Peyer's patch (tissue), 4 donors: ENCODE data around the gene SORCS1. TPM values are rescaled to one million over a fixed set of nuclear protein-coding genes. Genes with fewer than 3 reads are reported as not detected.

Source experiments
- DNase-seq, 3 donors: peaks; one replicate each; pipeline ENCODE4 v3.0.0-alpha.2; 2017 to 2019
- H3K27ac ChIP-seq, 4 donors: fragments of 200-600 bp; sonication (generic); one replicate each; pipeline ENCODE4 v1.5.1; 2016 to 2019
- H3K27me3 ChIP-seq, 2 donors: fragments of 200-600 bp; sonication (generic); one replicate each; pipeline ENCODE4 v1.5.1; 2019
- H3K36me3 ChIP-seq, 3 donors: fragments of 200-600 bp; sonication (generic); one replicate each; pipeline ENCODE4 v1.5.1; 2016 to 2019
- H3K4me1 ChIP-seq, 4 donors: fragments of 200-600 bp; sonication (generic); one replicate each; pipeline ENCODE4 v1.5.1; 2016 to 2019
- H3K4me3 ChIP-seq, 4 donors: fragments of 200-600 bp; sonication (generic); 1 replicate in 3 of 4; 2 replicates in 1 of 4; pipeline ENCODE4 v1.5.1; 2016 to 2019; ENCODE audit warnings: mild to moderate bottlenecking in 1 of 4
- H3K9me3 ChIP-seq, 4 donors: fragments of 200-600 bp; sonication (generic); one replicate each; pipeline ENCODE4 v1.5.1; 2016 to 2019; ENCODE audit warnings: mild to moderate bottlenecking in 1 of 4
- CTCF ChIP-seq, 6 experiments: fragments of 450-650 bp in 4 of 6; fragments of 200-600 bp in 2 of 6; sonication (generic) in 1 of 6; IDR thresholded peaks; one replicate each; pipeline ENCODE4 v1.5.1; 2017 to 2019; ENCODE audit warnings: antibody characterized with exemption in 6 of 6, mild to moderate bottlenecking in 3 of 6, moderate library complexity in 1 of 6
- POLR2A ChIP-seq, 2 donors: fragments of 450-650 bp; IDR thresholded peaks; one replicate each; pipeline ENCODE4 v1.5.1; 2017; ENCODE audit warnings: antibody characterized with exemption in 2 of 2, mild to moderate bottlenecking in 2 of 2, moderate library complexity in 2 of 2
- total RNA-seq, 4 donors: library from RNA; depleted of rRNA; stranded (reverse); fragments of >200 nt; gene quantifications; one replicate each; pipeline ENCODE4 v1.1.0, GENCODE V29; 2016

SORCS1 gene
- total RNA-seq, 4 donors from 2014 or later = 0.53 to 5.9 (median 2.4) TPM

DNA sequence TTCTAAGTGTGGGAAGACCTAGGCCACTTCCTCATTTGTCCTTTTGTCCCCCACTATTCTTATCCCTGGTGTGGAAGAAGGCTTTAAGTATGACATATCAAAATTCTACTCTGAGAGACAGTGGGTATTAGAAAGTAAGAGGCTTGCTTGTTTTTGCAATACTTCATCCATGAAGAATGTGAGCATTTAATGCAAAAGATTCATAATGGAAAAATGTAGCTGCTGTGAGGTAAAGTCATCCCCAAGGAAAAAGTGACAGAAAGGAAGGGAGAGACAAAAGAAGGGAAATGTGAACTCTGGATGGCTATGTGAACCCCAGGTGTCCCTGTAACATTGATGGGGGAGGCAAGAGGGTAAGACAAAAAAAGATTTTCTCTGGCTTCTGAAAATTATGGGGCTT is 607.5 kb downstream of the SORCS1 start:
- Histone ChIP-seq H3K27ac (no peak overlapping the region), H3K36me3 (no peaks in the 10 kb centered on the region), H3K9me3 (no peaks in the 10 kb centered on the region), H3K4me1 (no peaks in the 10 kb centered on the region), H3K27me3 (no peaks in the 10 kb centered on the region), H3K4me3 (no peak overlapping the region)
- TF ChIP-seq CTCF (IDR thresholded peaks at IDR 0.05) (no peak), POLR2A (IDR thresholded peaks at IDR 0.05) (no peak)
- no peak for DNase-seq

DNA sequence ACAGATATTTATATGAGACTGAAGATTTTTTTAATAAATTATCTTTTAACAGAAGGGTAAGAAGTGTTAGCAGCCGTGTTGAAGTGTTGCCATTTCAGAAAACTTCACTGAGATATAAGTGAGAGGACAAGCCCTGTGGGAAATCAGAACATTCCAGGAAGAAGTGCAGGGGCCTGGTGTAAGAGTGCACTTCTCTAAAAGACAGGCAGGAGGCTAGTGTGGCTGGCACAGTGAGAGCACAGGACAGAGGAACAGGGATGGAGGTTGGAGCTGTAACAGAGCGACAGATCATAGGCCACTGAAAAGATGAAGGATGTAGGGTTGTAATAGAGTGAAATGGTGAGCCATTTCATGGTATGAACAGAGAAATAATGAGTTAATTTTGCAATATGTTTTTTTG is 608.9 kb downstream of the SORCS1 start:
- no peaks in the 10 kb centered on the region for H3K4me1 ChIP-seq
- no peak for TF ChIP-seq POLR2A (IDR thresholded peaks at IDR 0.05)
- TF ChIP-seq CTCF (IDR thresholded peaks at IDR 0.05) = no peak
- H3K4me3 ChIP-seq = no peak overlapping the region
- no peaks in the 10 kb centered on the region for H3K9me3 ChIP-seq
- DNase-seq = no peak
- no peaks in the 10 kb centered on the region for H3K36me3 ChIP-seq
- H3K27ac ChIP-seq = no peak overlapping the region
- H3K27me3 ChIP-seq = no peaks in the 10 kb centered on the region

- H3K27ac ChIP-seq = no peak overlapping the region
- H3K9me3 ChIP-seq = no peaks in the 10 kb centered on the region
- no peaks in the 10 kb centered on the region for H3K4me1 ChIP-seq
- H3K36me3 ChIP-seq = no peaks in the 10 kb centered on the region
- no peaks in the 10 kb centered on the region for H3K27me3 ChIP-seq
- TF ChIP-seq CTCF (IDR thresholded peaks at IDR 0.05) (no peak), POLR2A (IDR thresholded peaks at IDR 0.05) (no peak)
- DNase-seq = no peak
- no peak overlapping the region for H3K4me3 ChIP-seq
Observed at GRCh38 chr10:106551501-106552062, 612.9 kb downstream of the SORCS1 start.

- Histone ChIP-seq H3K27me3 (no peaks in the 10 kb centered on the region), H3K27ac (no peak overlapping the region), H3K9me3 (no peaks in the 10 kb centered on the region), H3K36me3 (no peaks in the 10 kb centered on the region), H3K4me1 (no peaks in the 10 kb centered on the region), H3K4me3 (no peak overlapping the region)
- no peak for DNase-seq
- no peak for TF ChIP-seq POLR2A (IDR thresholded peaks at IDR 0.05)
- TF ChIP-seq CTCF (IDR thresholded peaks at IDR 0.05) = no peak
Observed at GRCh38 chr10:106548832-106549231, 615.7 kb downstream of the SORCS1 start.

DNA sequence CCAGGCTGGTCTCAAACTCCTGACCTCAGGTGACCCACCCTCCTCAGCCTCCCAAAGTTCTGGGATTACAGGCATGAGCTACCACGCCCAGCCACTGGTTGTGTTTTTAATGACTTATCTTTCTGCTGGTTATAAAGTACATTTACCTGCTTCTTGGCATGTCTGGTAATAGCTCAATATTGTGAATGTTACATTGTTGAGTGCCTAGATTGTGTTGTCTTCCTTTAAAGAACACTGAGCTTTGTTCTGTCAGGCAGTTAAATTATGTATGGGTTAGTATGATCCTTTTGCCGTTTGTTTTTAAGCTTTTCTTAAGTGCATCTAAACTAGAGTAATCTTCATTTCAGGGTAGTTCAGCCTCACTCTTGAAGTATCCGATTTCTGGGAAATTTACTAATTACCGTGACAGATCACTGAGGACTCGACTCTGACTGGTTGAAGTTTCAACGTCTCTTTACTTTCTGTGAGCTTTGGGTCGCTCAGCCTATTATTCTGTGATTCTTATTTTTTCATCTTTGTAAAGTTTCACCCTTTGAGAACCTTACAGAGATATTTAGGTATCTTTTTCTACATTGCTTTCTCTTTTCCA is 617.4 kb downstream of the SORCS1 start:
- Histone ChIP-seq H3K27ac (no peak overlapping the region), H3K36me3 (no peaks in the 10 kb centered on the region), H3K4me3 (no peak overlapping the region), H3K4me1 (no peaks in the 10 kb centered on the region), H3K9me3 (no peaks in the 10 kb centered on the region), H3K27me3 (no peaks in the 10 kb centered on the region)
- no peak for DNase-seq
- TF ChIP-seq POLR2A (IDR thresholded peaks at IDR 0.05) (no peak), CTCF (IDR thresholded peaks at IDR 0.05) (no peak)
